Liver (tissue), 9 donors: ENCODE data around the gene EMD. TPM values are rescaled to one million over a fixed set of nuclear protein-coding genes. Genes with fewer than 3 reads are reported as not detected.

ENCODE experiments used
- DNase-seq: peaks from one replicate; pipeline ENCODE4 v3.0.0-alpha.2; 2017; ENCODE audit warnings: low spot score
- H3K27ac ChIP-seq, 2 donors: one replicate each; pipeline ENCODE4 v1.7.0; 2013; ENCODE audit warnings: inconsistent platforms in 2 of 2, low read length in 2 of 2, control low read depth in 1 of 2, low read depth in 1 of 2, mild to moderate bottlenecking in 1 of 2
- H3K27me3 ChIP-seq, 4 donors: one replicate each; pipeline versions ENCODE4 v1.6.1 to v1.7.0; 2013; ENCODE audit warnings: low read length in 3 of 4, inconsistent platforms in 1 of 4, mild to moderate bottlenecking in 1 of 4, moderate library complexity in 1 of 4; ENCODE audit not compliant: control insufficient read depth in 4 of 4, insufficient read depth in 4 of 4
- H3K36me3 ChIP-seq, 4 donors: one replicate each; pipeline versions ENCODE4 v1.6.1 to v1.7.0; 2013; ENCODE audit warnings: low read length in 3 of 4, mild to moderate bottlenecking in 3 of 4, low read depth in 1 of 4, moderate library complexity in 1 of 4; ENCODE audit not compliant: control insufficient read depth in 4 of 4, insufficient read depth in 3 of 4
- H3K4me1 ChIP-seq, 4 donors: one replicate each; pipeline versions ENCODE4 v1.6.1 to v1.7.0; 2013; ENCODE audit warnings: low read length in 3 of 4, mild to moderate bottlenecking in 3 of 4, moderate library complexity in 1 of 4; ENCODE audit not compliant: control insufficient read depth in 4 of 4, insufficient read depth in 4 of 4
- H3K4me3 ChIP-seq, 3 donors: one replicate each; pipeline versions ENCODE4 v1.6.1 to v1.7.0; 2013; ENCODE audit warnings: low read length in 3 of 3, control low read depth in 1 of 3, low read depth in 1 of 3, mild to moderate bottlenecking in 1 of 3
- H3K9ac ChIP-seq, 2 donors: one replicate each; pipeline ENCODE4 v1.7.0; 2013; ENCODE audit warnings: low read length in 2 of 2, mild to moderate bottlenecking in 2 of 2, moderate library complexity in 2 of 2, control low read depth in 1 of 2, low read depth in 1 of 2
- H3K9me3 ChIP-seq, 4 donors: one replicate each; pipeline versions ENCODE4 v1.6.1 to v1.7.0; 2013; ENCODE audit warnings: low read length in 3 of 4; ENCODE audit not compliant: control insufficient read depth in 4 of 4
- CTCF ChIP-seq: fragments of 150-350 bp; IDR thresholded peaks from 2 replicates; pipeline ENCODE4 v1.5.1; 2017; ENCODE audit warnings: improper control_type of control experiment, low read depth, low read length; ENCODE audit not compliant: missing input control
- FOXA1 ChIP-seq: IDR thresholded peaks from 2 replicates; pipeline ENCODE4 v1.6.1; 2016; ENCODE audit warnings: antibody characterized with exemption
- FOXA2 ChIP-seq: IDR thresholded peaks from 2 replicates; pipeline ENCODE4 v1.6.1; 2016; ENCODE audit warnings: antibody characterized with exemption
- GABPA ChIP-seq, 2 donors: IDR thresholded peaks in 1 of 2; conservative IDR thresholded peaks in 1 of 2; 2 replicates each; pipeline ENCODE4 v1.6.1; 2016; ENCODE audit warnings: antibody characterized with exemption in 2 of 2, mild to moderate bottlenecking in 1 of 2, moderate library complexity in 1 of 2
- HNF4A ChIP-seq, 2 donors: conservative IDR thresholded peaks; 2 replicates each; pipeline ENCODE4 v1.6.1; 2016; ENCODE audit warnings: antibody characterized with exemption in 2 of 2, mild to moderate bottlenecking in 2 of 2
- HNF4G ChIP-seq: IDR thresholded peaks from 2 replicates; pipeline ENCODE4 v1.6.1; 2016; ENCODE audit warnings: antibody characterized with exemption
- JUND ChIP-seq, 2 donors: IDR thresholded peaks; 2 replicates each; pipeline ENCODE4 v1.6.1; 2016; ENCODE audit warnings: antibody characterized with exemption in 2 of 2
- NR2F2 ChIP-seq: IDR thresholded peaks from 2 replicates; pipeline ENCODE4 v1.6.1; 2016; ENCODE audit warnings: antibody characterized with exemption
- RAD21 ChIP-seq, 2 donors: IDR thresholded peaks; 2 replicates each; pipeline ENCODE4 v1.6.1; 2016; ENCODE audit warnings: antibody characterized with exemption in 2 of 2, mild to moderate bottlenecking in 2 of 2
- REST ChIP-seq: IDR thresholded peaks from 2 replicates; pipeline ENCODE4 v1.6.1; 2016; ENCODE audit warnings: antibody characterized with exemption, mild to moderate bottlenecking
- RXRA ChIP-seq, 2 donors: IDR thresholded peaks; 2 replicates each; pipeline ENCODE4 v1.6.1; 2017 to 2018; ENCODE audit warnings: antibody characterized with exemption in 2 of 2, mild to moderate bottlenecking in 1 of 2
- SP1 ChIP-seq: IDR thresholded peaks from 2 replicates; pipeline ENCODE4 v1.6.1; 2018; ENCODE audit warnings: antibody characterized with exemption, mild to moderate bottlenecking
- TAF1 ChIP-seq: conservative IDR thresholded peaks from 2 replicates; pipeline ENCODE4 v1.6.1; 2016; ENCODE audit warnings: antibody characterized with exemption, mild to moderate bottlenecking
- WGBS: extraction: QIAGEN DNeasy Blood & Tissue Kit; methylation state at CpG from one replicate; pipeline ENCODE4 v1.1.7; 2013; 5-methylcytosine and 5-hydroxymethylcytosine counted together
- polyA plus RNA-seq, 2 donors: library from polyadenylated mRNA; stranded (reverse) in 1 of 2; unstranded in 1 of 2; fragments of 200-250 nt in 1 of 2; fragments of >200 nt in 1 of 2; fragmentation: Nextera tagmentation in 1 of 2; extraction: Ambion mirVana in 1 of 2; gene quantifications; one replicate each; pipeline versions ENCODE4 v1.2.1 to v1.2.3, GENCODE V29; 2013 to 2015
- total RNA-seq, 2 donors: library from RNA; depleted of rRNA; stranded (reverse); fragments of >200 nt; gene quantifications; one replicate each; pipeline ENCODE4 v1.2.3, GENCODE V29; 2014
- TF ChIP-seq, protein P1 (sequence below): IDR thresholded peaks from 2 replicates; pipeline ENCODE4 v1.6.1; 2016; ENCODE audit warnings: antibody characterized with exemption
- TF ChIP-seq, protein P2 (sequence below): IDR thresholded peaks from 2 replicates; pipeline ENCODE4 v1.6.1; 2016; ENCODE audit warnings: antibody characterized with exemption
- TF ChIP-seq, protein P3 (sequence below): IDR thresholded peaks from 2 replicates; pipeline ENCODE4 v1.6.1; 2016; ENCODE audit warnings: antibody characterized with exemption
- donor health status: healthy.
- donor health status: healthy.
- donor health status: healthy.
- donor health status: healthy.
- donor health status: healthy.

Gene EMD
- total and polyA plus RNA-seq, 4 donors: 11.6 to 38.0 (median 17.0) TPM

GRCh38 chrX:154374313-154375155, 4.6 kb upstream of the EMD start, which contains the start of gene FLNA:
Gene FLNA, minus strand, starts transcription at chrX:154374634. Its CDS starts 3,389 bp downstream, at chrX:154371245.
- H3K4me3 ChIP-seq: peak within 1 kb of the TSS in 2 of 3 donors; percentile 27 to 33
- H3K36me3 ChIP-seq: no peaks in the 10 kb centered on the region
- TF ChIP-seq SP1: no peak
- TF ChIP-seq HNF4G: no peak
- TF ChIP-seq, protein P1, sequence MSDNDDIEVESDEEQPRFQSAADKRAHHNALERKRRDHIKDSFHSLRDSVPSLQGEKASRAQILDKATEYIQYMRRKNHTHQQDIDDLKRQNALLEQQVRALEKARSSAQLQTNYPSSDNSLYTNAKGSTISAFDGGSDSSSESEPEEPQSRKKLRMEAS: no peak
- no peak for TF ChIP-seq NR2F2
- no peak for TF ChIP-seq CTCF
- TF ChIP-seq JUND (IDR thresholded peaks at IDR 0.05): no peak
- TF ChIP-seq, protein P2, sequence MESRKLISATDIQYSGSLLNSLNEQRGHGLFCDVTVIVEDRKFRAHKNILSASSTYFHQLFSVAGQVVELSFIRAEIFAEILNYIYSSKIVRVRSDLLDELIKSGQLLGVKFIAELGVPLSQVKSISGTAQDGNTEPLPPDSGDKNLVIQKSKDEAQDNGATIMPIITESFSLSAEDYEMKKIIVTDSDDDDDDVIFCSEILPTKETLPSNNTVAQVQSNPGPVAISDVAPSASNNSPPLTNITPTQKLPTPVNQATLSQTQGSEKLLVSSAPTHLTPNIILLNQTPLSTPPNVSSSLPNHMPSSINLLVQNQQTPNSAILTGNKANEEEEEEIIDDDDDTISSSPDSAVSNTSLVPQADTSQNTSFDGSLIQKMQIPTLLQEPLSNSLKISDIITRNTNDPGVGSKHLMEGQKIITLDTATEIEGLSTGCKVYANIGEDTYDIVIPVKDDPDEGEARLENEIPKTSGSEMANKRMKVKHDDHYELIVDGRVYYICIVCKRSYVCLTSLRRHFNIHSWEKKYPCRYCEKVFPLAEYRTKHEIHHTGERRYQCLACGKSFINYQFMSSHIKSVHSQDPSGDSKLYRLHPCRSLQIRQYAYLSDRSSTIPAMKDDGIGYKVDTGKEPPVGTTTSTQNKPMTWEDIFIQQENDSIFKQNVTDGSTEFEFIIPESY: no peak
- no peak for TF ChIP-seq FOXA2
- WGBS: 8% methylated on average over 89 of the region's 95 CpGs
- peak within 1 kb of the TSS; percentile 35 to 42 for H3K27ac ChIP-seq
- no peaks in the 10 kb centered on the region for H3K9me3 ChIP-seq
- no peak within 1 kb of the TSS for H3K9ac ChIP-seq
- H3K27me3 ChIP-seq: no peaks in the 10 kb centered on the region
- H3K4me1 ChIP-seq: peaks cover 8 to 25% (median 11%) of the 10 kb centered on the region in 4 donors
- DNase-seq: no peak

GRCh38 chrX:154375156-154375504, 4.0 kb upstream of the EMD start:
- Histone ChIP-seq H3K9me3 (no peaks in the 10 kb centered on the region), H3K27me3 (no peaks in the 10 kb centered on the region), H3K4me3 (no peak overlapping the region), H3K36me3 (no peaks in the 10 kb centered on the region), H3K27ac (peak overlapping the region in 1 of 2 donors; percentile 42), H3K4me1 (peaks cover 8 to 26% (median 13%) of the 10 kb centered on the region in 4 donors), H3K9ac (no peak overlapping the region)
- TF ChIP-seq, protein P3, sequence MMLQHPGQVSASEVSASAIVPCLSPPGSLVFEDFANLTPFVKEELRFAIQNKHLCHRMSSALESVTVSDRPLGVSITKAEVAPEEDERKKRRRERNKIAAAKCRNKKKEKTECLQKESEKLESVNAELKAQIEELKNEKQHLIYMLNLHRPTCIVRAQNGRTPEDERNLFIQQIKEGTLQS: no peak
- TF ChIP-seq FOXA1 (no peak), TAF1 (no peak)
- 83% methylated on average over 10 of the region's 10 CpGs for WGBS
- DNase-seq: no peak

- no peaks in the 10 kb centered on the region for H3K27me3 ChIP-seq
- no peaks in the 10 kb centered on the region for H3K36me3 ChIP-seq
- no peak overlapping the region for H3K27ac ChIP-seq
- H3K4me1 ChIP-seq: peaks cover 7 to 19% (median 13%) of the 10 kb centered on the region in 4 donors
- 91% methylated on average over 3 of the region's 3 CpGs for WGBS
- no peak for DNase-seq
- no peaks in the 10 kb centered on the region for H3K9me3 ChIP-seq
- H3K9ac ChIP-seq: no peak overlapping the region
- no peak overlapping the region for H3K4me3 ChIP-seq
- no peak for TF ChIP-seq FOXA1
- TF ChIP-seq, protein P3: no peak
- no peak for TF ChIP-seq GABPA (IDR thresholded peaks at IDR 0.05 in 1 of 2, conservative IDR thresholded peaks at IDR 0.05 in 1 of 2)
- TF ChIP-seq REST: no peak
- TF ChIP-seq HNF4A (conservative IDR thresholded peaks at IDR 0.05): no peak
- TF ChIP-seq SP1: no peak
- TF ChIP-seq TAF1: no peak
- TF ChIP-seq NR2F2: no peak
- no peak for TF ChIP-seq RXRA (IDR thresholded peaks at IDR 0.05)
- TF ChIP-seq RAD21 (IDR thresholded peaks at IDR 0.05): no peak
- TF ChIP-seq CTCF: no peak
Observed at GRCh38 chrX:154376774-154377173, 2.3 kb upstream of the EMD start.
